ENCODE measurements around the gene CHCHD3. TPM values are rescaled to one million over a fixed set of nuclear protein-coding genes. Genes with fewer than 3 reads are reported as not detected.

CHCHD3 gene
- total RNA-seq, 1 experiment from 2014 or later = 114 TPM

GRCh38 chr7:132800522-132800921, 281.4 kb downstream of the CHCHD3 start (continued):
- no peak for TF ChIP-seq TEAD1 (CRISPR knock-in tag; IDR thresholded peaks at IDR 0.05)
- TF ChIP-seq JUN (CRISPR knock-in tag; IDR thresholded peaks at IDR 0.05) = no peak
- TF ChIP-seq KAT7 (CRISPR knock-in tag; IDR thresholded peaks at IDR 0.05; ENCODE audit: borderline replicate concordance) = no peak

- Mint-ChIP-seq H3K36me3 (0 out of 2 replicates have a peak, but pooled peaks cover 3% of the 10 kb centered on the region), H3K27me3 (ENCODE audit: low read depth) (no peaks in the 10 kb centered on the region), H3K4me3 (no peak overlapping the region), H3K9me3 (no peaks in the 10 kb centered on the region), H3K4me1 (no peaks in the 10 kb centered on the region), H3K27ac (0 out of 2 replicates have a peak overlapping the region, but pooled peaks have one; percentile 5)
- POLR2A ChIA-PET = no interaction called here
- DNase-seq (ENCODE audit: low spot score) (no peak), ATAC-seq (no peak)
- CTCF ChIA-PET = no interaction called here
- no peak for TF ChIP-seq AR (CRISPR knock-in tag; IDR thresholded peaks at IDR 0.05)
- no peak for TF ChIP-seq IRF2 (CRISPR knock-in tag; IDR thresholded peaks at IDR 0.05; ENCODE audit: borderline replicate concordance, low read depth)
- no peak for TF ChIP-seq USF1 (CRISPR knock-in tag; IDR thresholded peaks at IDR 0.05)
- TF ChIP-seq HMGXB4 (CRISPR knock-in tag; IDR thresholded peaks at IDR 0.05) = no peak
- TF ChIP-seq, protein P1, sequence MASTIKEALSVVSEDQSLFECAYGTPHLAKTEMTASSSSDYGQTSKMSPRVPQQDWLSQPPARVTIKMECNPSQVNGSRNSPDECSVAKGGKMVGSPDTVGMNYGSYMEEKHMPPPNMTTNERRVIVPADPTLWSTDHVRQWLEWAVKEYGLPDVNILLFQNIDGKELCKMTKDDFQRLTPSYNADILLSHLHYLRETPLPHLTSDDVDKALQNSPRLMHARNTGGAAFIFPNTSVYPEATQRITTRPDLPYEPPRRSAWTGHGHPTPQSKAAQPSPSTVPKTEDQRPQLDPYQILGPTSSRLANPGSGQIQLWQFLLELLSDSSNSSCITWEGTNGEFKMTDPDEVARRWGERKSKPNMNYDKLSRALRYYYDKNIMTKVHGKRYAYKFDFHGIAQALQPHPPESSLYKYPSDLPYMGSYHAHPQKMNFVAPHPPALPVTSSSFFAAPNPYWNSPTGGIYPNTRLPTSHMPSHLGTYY (CRISPR knock-in tag; IDR thresholded peaks at IDR 0.05) = no peak
- TF ChIP-seq, protein P2, sequence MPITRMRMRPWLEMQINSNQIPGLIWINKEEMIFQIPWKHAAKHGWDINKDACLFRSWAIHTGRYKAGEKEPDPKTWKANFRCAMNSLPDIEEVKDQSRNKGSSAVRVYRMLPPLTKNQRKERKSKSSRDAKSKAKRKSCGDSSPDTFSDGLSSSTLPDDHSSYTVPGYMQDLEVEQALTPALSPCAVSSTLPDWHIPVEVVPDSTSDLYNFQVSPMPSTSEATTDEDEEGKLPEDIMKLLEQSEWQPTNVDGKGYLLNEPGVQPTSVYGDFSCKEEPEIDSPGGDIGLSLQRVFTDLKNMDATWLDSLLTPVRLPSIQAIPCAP (CRISPR knock-in tag; IDR thresholded peaks at IDR 0.05) = no peak
- no peak for TF ChIP-seq KAT7 (CRISPR knock-in tag; IDR thresholded peaks at IDR 0.05; ENCODE audit: borderline replicate concordance)
- no peak for TF ChIP-seq ZBTB21 (CRISPR knock-in tag; IDR thresholded peaks at IDR 0.05; ENCODE audit: borderline replicate concordance)
- no peak for TF ChIP-seq ZNF281 (CRISPR knock-in tag; IDR thresholded peaks at IDR 0.05)
- no peak for TF ChIP-seq NFE2L1 (CRISPR knock-in tag; IDR thresholded peaks at IDR 0.05)
- TF ChIP-seq, protein P3, sequence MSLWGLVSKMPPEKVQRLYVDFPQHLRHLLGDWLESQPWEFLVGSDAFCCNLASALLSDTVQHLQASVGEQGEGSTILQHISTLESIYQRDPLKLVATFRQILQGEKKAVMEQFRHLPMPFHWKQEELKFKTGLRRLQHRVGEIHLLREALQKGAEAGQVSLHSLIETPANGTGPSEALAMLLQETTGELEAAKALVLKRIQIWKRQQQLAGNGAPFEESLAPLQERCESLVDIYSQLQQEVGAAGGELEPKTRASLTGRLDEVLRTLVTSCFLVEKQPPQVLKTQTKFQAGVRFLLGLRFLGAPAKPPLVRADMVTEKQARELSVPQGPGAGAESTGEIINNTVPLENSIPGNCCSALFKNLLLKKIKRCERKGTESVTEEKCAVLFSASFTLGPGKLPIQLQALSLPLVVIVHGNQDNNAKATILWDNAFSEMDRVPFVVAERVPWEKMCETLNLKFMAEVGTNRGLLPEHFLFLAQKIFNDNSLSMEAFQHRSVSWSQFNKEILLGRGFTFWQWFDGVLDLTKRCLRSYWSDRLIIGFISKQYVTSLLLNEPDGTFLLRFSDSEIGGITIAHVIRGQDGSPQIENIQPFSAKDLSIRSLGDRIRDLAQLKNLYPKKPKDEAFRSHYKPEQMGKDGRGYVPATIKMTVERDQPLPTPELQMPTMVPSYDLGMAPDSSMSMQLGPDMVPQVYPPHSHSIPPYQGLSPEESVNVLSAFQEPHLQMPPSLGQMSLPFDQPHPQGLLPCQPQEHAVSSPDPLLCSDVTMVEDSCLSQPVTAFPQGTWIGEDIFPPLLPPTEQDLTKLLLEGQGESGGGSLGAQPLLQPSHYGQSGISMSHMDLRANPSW (CRISPR knock-in tag; conservative IDR thresholded peaks at IDR 0.05; ENCODE audit: low read depth) = no peak
- TF ChIP-seq MXD4 (CRISPR knock-in tag; IDR thresholded peaks at IDR 0.05; ENCODE audit: borderline replicate concordance) = no peak
- no peak for TF ChIP-seq GTF2I (CRISPR knock-in tag; conservative IDR thresholded peaks at IDR 0.05)
- no peak for TF ChIP-seq AFF4 (CRISPR knock-in tag; IDR thresholded peaks at IDR 0.05; ENCODE audit: borderline replicate concordance)
- no peak for TF ChIP-seq PREB (CRISPR knock-in tag; IDR thresholded peaks at IDR 0.05; ENCODE audit: borderline replicate concordance)
- no peak for TF ChIP-seq TEAD1 (CRISPR knock-in tag; IDR thresholded peaks at IDR 0.05)
These were observed 282.8 kb downstream of the CHCHD3 start for GRCh38 chr7:132799081-132799413.

All from WTC11 (cell line).